ENCODE results near the gene RAB29.

Gene RAB29

GRCh38 chr1:205751036-205751651 is 24.1 kb downstream of the RAB29 start:
- no peak for DNase-seq (ENCODE audit: low read depth in 1 of 2, low spot score in 1 of 2)
- TF ChIP-seq POLR2AphosphoS5 (IDR thresholded peaks at IDR 0.05; ENCODE audit: low read depth) (no peak), GABPA (IDR thresholded peaks at IDR 0.05; ENCODE audit: low read depth) (no peak), REST (IDR thresholded peaks at IDR 0.05; ENCODE audit: insufficient replicate concordance, low read depth) (no peak), SPI1 (IDR thresholded peaks at IDR 0.05; ENCODE audit: borderline replicate concordance, low read depth) (no peak)
- TF ChIP-seq, protein P1, sequence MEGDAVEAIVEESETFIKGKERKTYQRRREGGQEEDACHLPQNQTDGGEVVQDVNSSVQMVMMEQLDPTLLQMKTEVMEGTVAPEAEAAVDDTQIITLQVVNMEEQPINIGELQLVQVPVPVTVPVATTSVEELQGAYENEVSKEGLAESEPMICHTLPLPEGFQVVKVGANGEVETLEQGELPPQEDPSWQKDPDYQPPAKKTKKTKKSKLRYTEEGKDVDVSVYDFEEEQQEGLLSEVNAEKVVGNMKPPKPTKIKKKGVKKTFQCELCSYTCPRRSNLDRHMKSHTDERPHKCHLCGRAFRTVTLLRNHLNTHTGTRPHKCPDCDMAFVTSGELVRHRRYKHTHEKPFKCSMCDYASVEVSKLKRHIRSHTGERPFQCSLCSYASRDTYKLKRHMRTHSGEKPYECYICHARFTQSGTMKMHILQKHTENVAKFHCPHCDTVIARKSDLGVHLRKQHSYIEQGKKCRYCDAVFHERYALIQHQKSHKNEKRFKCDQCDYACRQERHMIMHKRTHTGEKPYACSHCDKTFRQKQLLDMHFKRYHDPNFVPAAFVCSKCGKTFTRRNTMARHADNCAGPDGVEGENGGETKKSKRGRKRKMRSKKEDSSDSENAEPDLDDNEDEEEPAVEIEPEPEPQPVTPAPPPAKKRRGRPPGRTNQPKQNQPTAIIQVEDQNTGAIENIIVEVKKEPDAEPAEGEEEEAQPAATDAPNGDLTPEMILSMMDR (IDR thresholded peaks at IDR 0.05; ENCODE audit: insufficient read depth, low read length), result no peak
- Histone ChIP-seq H3K27ac (replicated peaks) (peak overlapping the region; percentile 98), H3K27me3 (ENCODE audit: insufficient read depth, poor library complexity, severe bottlenecking) (no peaks in the 10 kb centered on the region), H3K4me3 (replicated peaks; ENCODE audit: insufficient read depth, low read length) (no peak overlapping the region)

DNA sequence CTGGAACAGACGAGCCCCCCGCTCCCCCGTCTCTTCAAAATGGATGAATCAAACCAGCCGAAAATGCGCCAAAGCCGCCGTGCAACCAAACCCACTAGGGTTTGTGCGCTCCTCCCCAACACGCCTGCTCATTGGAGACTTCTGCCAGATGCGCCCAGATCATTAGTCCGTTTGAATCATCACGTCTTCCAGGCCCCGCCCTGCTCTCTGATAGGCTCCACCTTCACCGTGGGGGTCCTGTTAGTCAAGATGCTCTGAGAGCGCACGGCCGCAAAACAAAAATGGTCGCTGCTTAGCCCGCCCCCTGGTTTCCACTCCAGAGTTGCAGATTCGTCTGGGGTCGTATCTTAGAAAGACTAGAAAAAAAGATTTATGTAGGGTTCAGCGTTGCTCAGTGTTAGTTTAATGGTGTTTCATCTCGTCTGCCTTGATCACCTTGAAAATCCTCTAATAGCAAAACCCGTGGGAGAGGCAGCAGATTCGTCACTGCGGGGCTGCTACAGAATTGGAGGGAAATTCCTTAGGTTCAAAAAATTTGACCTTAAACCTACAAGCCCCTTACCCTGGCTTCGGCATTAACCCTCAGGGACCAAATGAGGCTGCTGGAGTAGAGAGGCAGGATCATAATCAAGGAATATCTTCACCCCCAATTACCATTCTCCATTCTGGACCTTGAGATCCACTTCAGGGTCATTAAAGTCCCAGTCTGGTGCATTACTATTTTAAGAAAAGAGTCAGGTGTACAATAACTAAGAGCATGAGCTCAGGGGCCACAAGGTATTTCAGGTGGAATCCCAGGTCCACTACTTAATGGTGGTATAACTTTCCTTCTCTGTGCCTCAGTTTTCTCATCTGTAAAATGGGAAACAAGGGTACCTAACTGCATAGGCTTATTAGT is 24.9 kb downstream of the RAB29 start, which contains the start of gene NUCKS1:
NUCKS1 (minus strand) TSS at position 45 of the 898 bp plus-strand sequence. CDS start 209 bp downstream, outside the sequence.
- Histone ChIP-seq H3K4me3 (replicated peaks; ENCODE audit: insufficient read depth, low read length) (peak within 1 kb of the TSS; percentile 87), H3K27ac (replicated peaks) (peak within 1 kb of the TSS; percentile 98), H3K27me3 (ENCODE audit: insufficient read depth, poor library complexity, severe bottlenecking) (no peaks in the 10 kb centered on the region)
- DNase-seq (ENCODE audit: low read depth in 1 of 2, low spot score in 1 of 2), result peak; percentile 94 to 99
- TF ChIP-seq REST (IDR thresholded peaks at IDR 0.05; ENCODE audit: insufficient replicate concordance, low read depth) (peak; percentile 29), GABPA (IDR thresholded peaks at IDR 0.05; ENCODE audit: low read depth) (0 out of 2 replicates have a peak, but pooled peaks have one; percentile 27), POLR2AphosphoS5 (IDR thresholded peaks at IDR 0.05; ENCODE audit: low read depth) (no peak; the same call in 1 of the 2 replicates), SPI1 (IDR thresholded peaks at IDR 0.05; ENCODE audit: borderline replicate concordance, low read depth) (no peak)
- TF ChIP-seq, protein P1 (IDR thresholded peaks at IDR 0.05; ENCODE audit: insufficient read depth, low read length), result no peak

DNA sequence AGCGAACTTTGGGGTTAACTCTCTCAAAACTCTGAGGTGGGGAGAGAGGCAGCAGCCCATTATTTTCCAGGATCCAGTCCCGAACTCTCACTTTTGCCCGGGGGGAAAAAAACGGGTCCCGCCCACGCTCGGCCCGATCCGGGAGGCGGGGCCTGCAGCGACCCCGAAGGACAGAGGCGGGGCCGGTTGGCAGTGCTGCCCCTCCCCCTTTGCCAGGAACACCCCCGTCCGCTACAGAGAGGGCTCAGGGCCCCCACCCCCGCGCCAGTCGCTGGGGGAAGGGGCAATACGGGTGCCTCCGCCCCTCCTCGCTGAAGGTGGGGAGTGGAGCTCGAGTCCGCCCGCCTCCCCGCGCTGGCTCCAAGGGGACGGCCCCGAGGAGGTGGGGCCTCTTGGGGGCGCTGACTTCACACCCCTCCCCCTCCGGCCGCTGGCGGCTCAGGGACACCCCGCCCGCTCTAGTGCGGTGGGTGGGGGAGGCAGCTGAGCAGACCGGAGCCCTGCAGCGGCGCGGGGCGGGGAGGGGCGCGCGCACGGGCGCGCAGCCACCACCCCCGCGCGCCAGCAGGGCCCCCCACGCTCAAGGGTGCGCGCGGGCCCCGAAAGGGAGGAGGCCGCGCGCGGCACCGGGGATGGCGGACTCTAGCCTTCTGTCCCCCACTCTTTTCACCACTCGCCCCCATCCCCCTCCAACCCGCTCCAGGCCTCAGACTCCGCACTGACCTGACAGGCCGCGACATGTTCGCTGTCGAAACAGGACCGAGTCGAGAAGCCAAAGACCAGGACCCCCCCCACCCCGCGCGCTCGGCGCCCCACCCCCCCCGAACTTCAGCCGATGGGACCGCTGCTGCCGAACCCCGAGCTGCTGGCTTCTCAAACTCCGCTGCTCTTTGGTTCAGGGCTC is 25.8 kb downstream of the RAB29 start:
- H3K27ac ChIP-seq (replicated peaks), result peak overlapping the region; percentile 98
- peak; percentile 87 to 92 for DNase-seq (ENCODE audit: low read depth in 1 of 2, low spot score in 1 of 2)
- peak overlapping the region; percentile 87 for H3K4me3 ChIP-seq (replicated peaks; ENCODE audit: insufficient read depth, low read length)
- TF ChIP-seq, protein P1 (IDR thresholded peaks at IDR 0.05; ENCODE audit: insufficient read depth, low read length), result no peak
- peak; percentile 19; the same call in 1 of the 2 replicates for TF ChIP-seq POLR2AphosphoS5 (IDR thresholded peaks at IDR 0.05; ENCODE audit: low read depth)
- no peaks in the 10 kb centered on the region for H3K27me3 ChIP-seq (ENCODE audit: insufficient read depth, poor library complexity, severe bottlenecking)
